Measurements from ENCODE around the gene PKHD1.

Gene PKHD1

DNA sequence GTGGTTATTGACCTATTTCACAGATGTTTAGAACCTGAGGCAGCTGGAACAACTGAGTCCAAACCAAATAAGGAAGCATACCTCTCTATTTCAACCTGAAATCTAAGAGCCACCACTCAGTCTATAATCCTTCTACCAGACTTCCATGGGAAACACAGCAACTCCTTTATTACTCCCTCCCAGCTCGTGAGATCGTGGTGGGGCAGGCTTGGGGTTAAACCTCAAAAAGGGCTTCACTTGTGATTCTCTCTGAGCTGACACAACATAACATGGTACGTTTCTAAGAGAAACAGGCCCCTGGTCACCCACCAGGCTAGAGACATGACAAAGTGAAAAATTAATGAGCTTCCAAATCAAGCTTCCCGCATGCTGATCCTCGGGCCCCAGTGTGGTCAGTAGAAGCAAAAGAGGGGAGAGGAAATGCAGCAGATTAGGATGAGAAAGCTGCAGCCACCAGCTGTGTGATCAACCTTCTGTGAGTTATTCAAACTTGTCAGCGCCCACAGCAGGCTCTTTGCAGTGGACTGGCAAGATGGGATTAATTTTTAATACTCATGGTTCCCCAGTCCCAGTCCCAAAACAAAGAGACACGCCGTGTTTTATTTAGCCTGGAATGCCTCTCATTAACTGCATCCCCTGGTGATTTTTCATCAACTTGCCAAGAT is 9.3 kb downstream of the PKHD1 start:
- no peaks in the 10 kb centered on the region for H3K4me1 Mint-ChIP-seq
- H3K4me3 Mint-ChIP-seq: no peak overlapping the region
- H3K27ac Mint-ChIP-seq: no peak overlapping the region
- no peaks in the 10 kb centered on the region for H3K27me3 Mint-ChIP-seq
- no peak for ATAC-seq (replicated peaks)
- no peaks in the 10 kb centered on the region for H3K9me3 Mint-ChIP-seq
- H3K36me3 Mint-ChIP-seq: no peaks in the 10 kb centered on the region
- no peak for DNase-seq

- H3K4me3 Mint-ChIP-seq: no peak overlapping the region
- H3K27me3 Mint-ChIP-seq: no peaks in the 10 kb centered on the region
- no peak for DNase-seq
- ATAC-seq (replicated peaks): no peak
- no peaks in the 10 kb centered on the region for H3K9me3 Mint-ChIP-seq
- no peaks in the 10 kb centered on the region for H3K36me3 Mint-ChIP-seq
- H3K4me1 Mint-ChIP-seq: no peaks in the 10 kb centered on the region
- no peak overlapping the region for H3K27ac Mint-ChIP-seq
These were observed 10.1 kb downstream of the PKHD1 start for GRCh38 chr6:52077180-52077884.

GRCh38 chr6:52076791-52077179 is 10.6 kb downstream of the PKHD1 start:
- ATAC-seq (replicated peaks): no peak
- H3K9me3 Mint-ChIP-seq: no peaks in the 10 kb centered on the region
- no peaks in the 10 kb centered on the region for H3K27me3 Mint-ChIP-seq
- no peaks in the 10 kb centered on the region for H3K4me1 Mint-ChIP-seq
- H3K36me3 Mint-ChIP-seq: no peaks in the 10 kb centered on the region
- DNase-seq: no peak
- H3K27ac Mint-ChIP-seq: no peak overlapping the region
- H3K4me3 Mint-ChIP-seq: no peak overlapping the region

DNA sequence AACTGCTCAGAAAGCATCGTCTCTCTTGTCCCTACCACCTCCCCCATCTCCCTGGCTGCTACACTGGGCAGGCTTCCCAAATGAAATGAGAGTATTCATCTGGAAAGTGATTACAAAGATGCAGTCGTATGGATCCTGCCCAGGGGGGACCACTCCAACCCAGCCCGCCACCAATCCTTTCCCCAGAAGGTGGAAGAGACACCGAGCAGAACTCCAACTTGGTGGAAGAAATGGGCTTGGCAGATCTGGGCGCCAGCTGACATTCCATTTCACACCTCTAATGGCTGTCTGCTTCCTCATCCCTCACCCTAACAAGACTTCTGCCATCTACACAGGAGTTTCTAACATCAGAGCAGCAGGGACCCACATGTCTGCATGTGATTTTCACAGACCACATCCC is 12.7 kb downstream of the PKHD1 start:
- no peak overlapping the region for H3K4me3 Mint-ChIP-seq
- no peaks in the 10 kb centered on the region for H3K36me3 Mint-ChIP-seq
- no peaks in the 10 kb centered on the region for H3K27me3 Mint-ChIP-seq
- no peaks in the 10 kb centered on the region for H3K4me1 Mint-ChIP-seq
- H3K9me3 Mint-ChIP-seq: no peaks in the 10 kb centered on the region
- no peak for ATAC-seq (replicated peaks)
- no peak for DNase-seq
- H3K27ac Mint-ChIP-seq: no peak overlapping the region

- Mint-ChIP-seq H3K27me3 (no peaks in the 10 kb centered on the region), H3K27ac (no peak overlapping the region)
These were observed 13.3 kb downstream of the PKHD1 start for GRCh38 chr6:52074155-52074554.

DNA sequence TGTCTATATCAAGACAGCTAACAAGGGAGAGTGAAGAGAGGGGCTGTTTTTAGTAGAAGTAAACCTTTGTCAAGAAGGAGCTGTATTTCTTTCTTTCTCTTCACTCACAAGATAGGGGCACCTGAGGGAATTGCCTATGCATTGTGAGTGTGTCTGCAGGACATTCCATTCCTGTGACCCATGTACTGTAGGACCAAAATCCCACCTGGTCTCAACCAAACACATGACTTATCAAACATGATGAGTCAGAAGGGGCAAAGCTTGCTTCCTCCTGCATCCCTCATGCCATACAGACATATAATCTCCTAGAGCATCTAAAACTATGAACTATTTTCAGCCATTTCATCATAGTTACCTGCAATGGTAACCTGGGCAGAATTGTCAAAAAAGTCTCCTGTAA is 21.8 kb downstream of the PKHD1 start:
- no peak overlapping the region for H3K27ac Mint-ChIP-seq
- peaks cover 10 to 14% of the 10 kb centered on the region in 2 donors for H3K4me1 Mint-ChIP-seq
- no peaks in the 10 kb centered on the region for H3K27me3 Mint-ChIP-seq
- DNase-seq: no peak
- H3K4me3 Mint-ChIP-seq: no peak overlapping the region
- peaks cover 0 to 1% of the 10 kb centered on the region in 2 donors for H3K9me3 Mint-ChIP-seq
- H3K36me3 Mint-ChIP-seq: no peaks in the 10 kb centered on the region
- ATAC-seq (replicated peaks): no peak

More at GRCh38 chr6:52074155-52074554, 13.3 kb downstream of the PKHD1 start:
- Mint-ChIP-seq H3K4me1 (no peaks in the 10 kb centered on the region), H3K4me3 (no peak overlapping the region), H3K36me3 (no peaks in the 10 kb centered on the region), H3K9me3 (no peaks in the 10 kb centered on the region)
- ATAC-seq (replicated peaks): peak in 1 of 2 donors; percentile 23
- no peak for DNase-seq

DNA sequence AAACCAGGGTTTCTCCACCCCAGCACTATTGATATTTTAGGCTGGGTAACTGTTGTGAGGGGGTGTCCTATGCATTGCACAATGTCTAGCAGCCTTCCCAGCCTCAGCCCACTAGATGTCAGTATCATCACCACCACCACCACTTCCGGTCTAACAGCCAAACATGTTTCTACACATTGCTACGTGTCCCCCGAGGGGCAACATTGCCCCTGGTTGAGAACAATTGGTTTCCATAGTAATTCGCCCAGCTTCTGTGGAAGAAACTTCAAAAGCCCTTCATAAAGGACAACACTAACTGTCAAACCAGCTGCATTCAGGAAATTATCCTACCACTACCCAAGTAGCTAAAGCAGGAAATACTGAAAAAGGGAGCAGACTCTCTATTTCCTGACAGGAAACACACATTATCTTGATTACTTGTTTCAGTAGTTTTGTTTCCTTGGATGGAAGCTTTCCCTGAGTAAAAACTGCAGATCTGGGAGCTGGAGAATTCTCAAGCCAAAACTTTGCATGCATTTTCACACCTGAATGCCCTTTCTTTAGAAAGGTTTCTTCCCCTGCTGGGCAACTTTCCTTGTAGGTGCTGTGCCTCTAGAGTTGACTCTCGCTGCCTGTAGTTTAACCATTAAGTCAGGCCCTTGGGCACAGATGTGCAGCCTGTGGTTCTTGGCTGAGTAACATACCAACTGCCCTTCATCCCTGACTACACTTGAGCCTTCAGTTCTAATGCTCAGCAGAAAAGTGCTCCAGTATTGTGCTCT is 23.6 kb downstream of the PKHD1 start:
- Mint-ChIP-seq H3K27ac (peak overlapping the region; percentile 84), H3K4me1 (peaks cover 10 to 14% of the 10 kb centered on the region in 2 donors), H3K4me3 (peak overlapping the region; percentile 55 to 76), H3K27me3 (no peaks in the 10 kb centered on the region), H3K36me3 (no peaks in the 10 kb centered on the region), H3K9me3 (peaks cover 0 to 1% of the 10 kb centered on the region in 2 donors)
- peak; percentile 93 to 94 for ATAC-seq (replicated peaks)
- peak; percentile 65 for DNase-seq

DNA sequence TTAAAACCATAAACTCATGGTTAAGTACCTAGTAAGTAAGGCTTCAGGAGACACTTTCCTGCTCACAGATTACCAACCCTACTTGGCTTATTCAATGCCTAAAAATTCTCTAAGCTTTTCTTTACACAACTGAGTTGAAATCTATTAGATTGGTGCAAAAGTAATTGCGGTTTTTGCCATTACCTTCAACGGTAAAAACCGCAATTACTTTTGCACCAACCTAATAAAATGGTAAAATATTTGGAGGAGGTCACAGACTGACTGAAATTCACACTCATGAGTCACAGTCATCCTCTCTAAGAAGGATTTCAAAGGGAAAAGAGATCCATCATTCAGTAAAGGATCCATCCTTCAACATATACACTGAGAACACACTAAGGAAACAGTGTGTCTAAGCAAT is 25.9 kb downstream of the PKHD1 start:
- no peak for ATAC-seq (replicated peaks)
- Mint-ChIP-seq H3K27me3 (no peaks in the 10 kb centered on the region), H3K4me1 (peaks cover 10 to 14% of the 10 kb centered on the region in 2 donors), H3K4me3 (no peak overlapping the region), H3K36me3 (no peaks in the 10 kb centered on the region), H3K9me3 (peaks cover 0 to 3% of the 10 kb centered on the region in 2 donors), H3K27ac (no peak overlapping the region)
- no peak for DNase-seq

- Mint-ChIP-seq H3K9me3 (peaks cover 0 to 3% of the 10 kb centered on the region in 2 donors), H3K4me3 (no peak overlapping the region), H3K27ac (no peak overlapping the region), H3K27me3 (no peaks in the 10 kb centered on the region), H3K36me3 (no peaks in the 10 kb centered on the region), H3K4me1 (peaks cover 10% of the 10 kb centered on the region in 2 donors)
- DNase-seq (no peak), ATAC-seq (replicated peaks) (no peak)
These were observed 27.6 kb downstream of the PKHD1 start for GRCh38 chr6:52059821-52060220.

GRCh38 chr6:52055451-52055850 is 32.0 kb downstream of the PKHD1 start:
- Mint-ChIP-seq H3K36me3 (no peaks in the 10 kb centered on the region), H3K9me3 (peaks cover 0 to 2% of the 10 kb centered on the region in 2 donors), H3K4me3 (no peak overlapping the region), H3K27me3 (no peaks in the 10 kb centered on the region), H3K4me1 (peaks cover 0 to 10% of the 10 kb centered on the region in 2 donors), H3K27ac (no peak overlapping the region)
- ATAC-seq (replicated peaks) (no peak), DNase-seq (no peak)

GRCh38 chr6:52053038-52053695 is 34.2 kb downstream of the PKHD1 start:
- Mint-ChIP-seq H3K9me3 (no peaks in the 10 kb centered on the region), H3K4me3 (no peak overlapping the region), H3K36me3 (no peaks in the 10 kb centered on the region), H3K4me1 (peaks cover 0 to 10% of the 10 kb centered on the region in 2 donors), H3K27me3 (peaks cover 0 to 3% of the 10 kb centered on the region in 2 donors), H3K27ac (no peak overlapping the region)
- DNase-seq (no peak), ATAC-seq (replicated peaks) (no peak)

GRCh38 chr6:52050051-52050405 is 37.4 kb downstream of the PKHD1 start:
- DNase-seq (no peak), ATAC-seq (replicated peaks) (no peak)
- Mint-ChIP-seq H3K4me3 (no peak overlapping the region), H3K9me3 (no peaks in the 10 kb centered on the region), H3K36me3 (no peaks in the 10 kb centered on the region), H3K27me3 (peaks cover 0 to 3% of the 10 kb centered on the region in 2 donors), H3K27ac (no peak overlapping the region), H3K4me1 (peaks cover 0 to 10% of the 10 kb centered on the region in 2 donors)

GRCh38 chr6:52049252-52050050 is 38.0 kb downstream of the PKHD1 start:
- DNase-seq (no peak), ATAC-seq (replicated peaks) (peak; percentile 32 to 59)
- no peak overlapping the region for H3K27ac Mint-ChIP-seq

DNA sequence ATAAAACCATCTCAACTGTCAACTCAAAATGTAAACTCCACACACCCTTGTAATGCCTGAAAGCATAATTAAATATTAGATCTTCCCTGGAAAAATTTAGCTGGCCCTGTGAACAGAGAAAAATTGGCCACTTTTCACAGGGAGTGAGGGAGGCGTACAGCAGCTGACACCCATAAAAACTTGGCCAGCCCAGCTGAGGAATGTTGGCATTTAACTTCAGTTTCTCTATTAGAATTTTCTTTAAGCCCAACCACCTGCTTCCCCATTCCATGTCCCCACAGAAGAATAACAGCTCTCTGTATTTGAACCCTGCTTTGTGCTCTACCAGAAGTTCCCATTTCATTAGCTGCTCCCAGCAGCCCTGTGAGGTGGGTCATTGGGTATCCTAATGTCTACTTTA is 41.0 kb downstream of the PKHD1 start:
- DNase-seq (no peak), ATAC-seq (replicated peaks) (no peak)
- Mint-ChIP-seq H3K36me3 (no peaks in the 10 kb centered on the region), H3K4me3 (no peak overlapping the region), H3K4me1 (no peaks in the 10 kb centered on the region), H3K27me3 (peaks cover 6 to 8% of the 10 kb centered on the region in 2 donors), H3K9me3 (no peaks in the 10 kb centered on the region), H3K27ac (no peak overlapping the region)

More at GRCh38 chr6:52049252-52050050, 38.0 kb downstream of the PKHD1 start:
- peaks cover 0 to 3% of the 10 kb centered on the region in 2 donors for H3K27me3 Mint-ChIP-seq
- H3K36me3 Mint-ChIP-seq: no peaks in the 10 kb centered on the region
- H3K4me3 Mint-ChIP-seq: no peak overlapping the region
- H3K4me1 Mint-ChIP-seq: peaks cover 0 to 10% of the 10 kb centered on the region in 2 donors
- H3K9me3 Mint-ChIP-seq: no peaks in the 10 kb centered on the region

Measured in stimulated activated naive B cell treated with anti-CD40 and anti-IgM and Interleukin-4, amounts not matched to agents 10 μg/mL and 1 μg/mL and 100 μg/mL, for 72 hours (primary cell).